Measurements from ENCODE around the gene GRID2. TPM values are rescaled to one million over a fixed set of nuclear protein-coding genes. Genes with fewer than 3 reads are reported as not detected.

Gene GRID2
- total and polyA plus RNA-seq, 10 of the 15 experiments (the other 5 are each of a cell fraction or from before 2014, with no cell fraction given) = not detected

DNA sequence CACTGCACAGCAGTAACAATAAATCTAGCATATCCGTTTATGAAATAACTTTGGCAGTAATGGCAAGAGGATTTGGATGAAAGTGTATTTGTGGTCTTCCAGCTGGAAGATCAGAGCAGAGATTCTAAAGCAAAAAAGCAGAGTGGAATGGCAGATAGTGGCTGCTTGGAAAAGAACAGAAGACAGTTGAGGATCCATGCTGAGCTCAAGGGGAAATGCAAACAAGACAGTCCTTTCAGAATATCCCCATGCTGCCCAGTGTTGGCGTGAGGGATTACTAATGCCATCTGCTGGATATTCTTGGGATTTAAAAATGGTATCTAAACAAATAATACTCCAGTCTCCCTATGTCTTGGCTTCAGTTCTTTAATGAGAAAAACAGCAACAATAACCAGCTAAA, 895.7 kb downstream of the GRID2 start (continued):
- TF ChIP-seq MYC (IDR thresholded peaks at IDR 0.05; ENCODE audit: insufficient read depth, insufficient read length, insufficient replicate concordance, low read length, severe bottlenecking) = no peak
- TF ChIP-seq NRF1 (conservative IDR thresholded peaks at IDR 0.05; ENCODE audit: low read depth, low read length) = no peak
- no peak for TF ChIP-seq MTA3 (IDR thresholded peaks at IDR 0.05; ENCODE audit: borderline replicate concordance, low read length)
- peak; percentile 57 for TF ChIP-seq RAD21 (IDR thresholded peaks at IDR 0.05; ENCODE audit: insufficient read depth, low read depth, low read length)
- no peak for TF ChIP-seq SPI1 (IDR thresholded peaks at IDR 0.05; ENCODE audit: borderline replicate concordance, insufficient read depth, low read depth, low read length)
- no peak for TF ChIP-seq BCL11A (IDR thresholded peaks at IDR 0.05; ENCODE audit: low read depth, low read length)
- no peak for TF ChIP-seq EZH2 (IDR thresholded peaks at IDR 0.05; ENCODE audit: borderline replicate concordance, control insufficient read depth, low read depth, low read length)
- peak; percentile 26; the same call in 1 of the 2 replicates for TF ChIP-seq SMC3 (IDR thresholded peaks at IDR 0.05; ENCODE audit: borderline replicate concordance, low read length)
- TF ChIP-seq SMAD1 (IDR thresholded peaks at IDR 0.05; ENCODE audit: low read depth, partially characterized antibody) = no peak
- TF ChIP-seq, protein P1, sequence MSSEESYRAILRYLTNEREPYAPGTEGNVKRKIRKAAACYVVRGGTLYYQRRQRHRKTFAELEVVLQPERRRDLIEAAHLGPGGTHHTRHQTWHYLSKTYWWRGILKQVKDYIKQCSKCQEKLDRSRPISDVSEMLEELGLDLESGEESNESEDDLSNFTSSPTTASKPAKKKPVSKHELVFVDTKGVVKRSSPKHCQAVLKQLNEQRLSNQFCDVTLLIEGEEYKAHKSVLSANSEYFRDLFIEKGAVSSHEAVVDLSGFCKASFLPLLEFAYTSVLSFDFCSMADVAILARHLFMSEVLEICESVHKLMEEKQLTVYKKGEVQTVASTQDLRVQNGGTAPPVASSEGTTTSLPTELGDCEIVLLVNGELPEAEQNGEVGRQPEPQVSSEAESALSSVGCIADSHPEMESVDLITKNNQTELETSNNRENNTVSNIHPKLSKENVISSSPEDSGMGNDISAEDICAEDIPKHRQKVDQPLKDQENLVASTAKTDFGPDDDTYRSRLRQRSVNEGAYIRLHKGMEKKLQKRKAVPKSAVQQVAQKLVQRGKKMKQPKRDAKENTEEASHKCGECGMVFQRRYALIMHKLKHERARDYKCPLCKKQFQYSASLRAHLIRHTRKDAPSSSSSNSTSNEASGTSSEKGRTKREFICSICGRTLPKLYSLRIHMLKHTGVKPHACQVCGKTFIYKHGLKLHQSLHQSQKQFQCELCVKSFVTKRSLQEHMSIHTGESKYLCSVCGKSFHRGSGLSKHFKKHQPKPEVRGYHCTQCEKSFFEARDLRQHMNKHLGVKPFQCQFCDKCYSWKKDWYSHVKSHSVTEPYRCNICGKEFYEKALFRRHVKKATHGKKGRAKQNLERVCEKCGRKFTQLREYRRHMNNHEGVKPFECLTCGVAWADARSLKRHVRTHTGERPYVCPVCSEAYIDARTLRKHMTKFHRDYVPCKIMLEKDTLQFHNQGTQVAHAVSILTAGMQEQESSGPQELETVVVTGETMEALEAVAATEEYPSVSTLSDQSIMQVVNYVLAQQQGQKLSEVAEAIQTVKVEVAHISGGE (CRISPR knock-in tag; IDR thresholded peaks at IDR 0.05) = no peak

Measured in GM12878 (cell line).